HG02678 (cell line): ENCODE results near the gene ENO2.

Experiments
- ATAC-seq: cut with Tn5 transposase; IDR thresholded peaks from one replicate; pipeline ENCODE4 v1.9.1; 2021; ENCODE audit warnings: mild to moderate bottlenecking, moderate library complexity; ENCODE audit not compliant: unreplicated experiment

ENO2 gene

DNA sequence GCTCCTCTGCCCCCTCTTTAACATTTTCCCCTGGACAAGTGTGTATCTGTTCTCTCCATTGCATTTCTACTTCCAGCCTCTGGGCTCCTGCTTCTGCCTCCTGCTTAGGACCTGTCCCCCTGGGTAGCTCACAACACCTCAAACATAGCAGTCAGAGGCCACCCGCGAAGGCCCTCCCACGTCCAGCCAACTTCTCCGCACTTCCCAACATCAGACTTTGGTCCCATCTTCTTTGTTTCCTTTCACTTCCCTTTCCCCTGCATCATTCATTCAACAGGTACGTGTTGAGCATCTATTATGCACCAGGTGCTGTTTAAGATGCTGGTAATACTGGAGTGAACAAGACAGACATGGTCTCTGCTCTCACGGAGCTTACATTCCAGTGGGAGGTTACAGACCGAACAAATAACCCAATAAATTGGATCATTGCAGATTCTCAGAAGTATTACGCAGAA, 32.6 kb downstream of the ENO2 start:
- ATAC-seq = no peak

- no peak for ATAC-seq
Observed at GRCh38 chr12:6947615-6948014, 33.2 kb downstream of the ENO2 start.

DNA sequence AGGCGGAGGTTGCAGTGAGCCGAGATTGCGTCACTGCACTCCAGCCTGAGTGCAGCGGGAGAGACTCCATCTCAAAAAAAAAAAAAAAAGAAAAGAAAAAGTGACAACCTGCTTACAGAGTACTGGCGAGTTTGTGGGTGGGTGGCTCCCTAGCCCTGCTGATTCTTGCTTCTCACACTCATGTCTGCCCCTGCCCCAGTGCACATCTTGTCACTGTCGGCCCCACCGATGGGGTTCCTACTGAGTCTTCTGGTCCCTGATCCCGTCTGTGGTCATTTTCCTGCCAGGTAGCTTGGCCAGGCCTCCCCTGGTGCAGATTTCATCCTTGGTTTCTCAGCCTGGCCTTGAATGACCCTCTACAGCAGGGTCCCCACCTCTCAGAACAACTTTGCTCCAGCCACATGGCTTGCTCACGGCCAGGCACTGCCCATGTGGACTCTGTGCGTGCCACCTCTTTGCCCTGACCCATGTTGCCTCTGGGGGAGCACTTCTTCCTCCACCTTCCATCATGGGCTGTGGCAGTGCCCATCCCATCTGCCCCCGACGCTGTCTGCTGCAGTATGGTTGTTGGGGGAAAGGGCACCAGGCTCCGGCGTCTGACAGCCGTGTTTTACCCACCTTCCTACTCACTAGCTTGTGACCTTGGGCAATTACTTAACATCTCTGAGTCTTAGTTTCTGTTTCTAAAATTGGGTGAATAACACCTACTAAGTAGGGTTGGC, 34.7 kb downstream of the ENO2 start:
- no peak for ATAC-seq

GRCh38 chr12:6950401-6950801, 36.0 kb downstream of the ENO2 start:
- no peak for ATAC-seq

DNA sequence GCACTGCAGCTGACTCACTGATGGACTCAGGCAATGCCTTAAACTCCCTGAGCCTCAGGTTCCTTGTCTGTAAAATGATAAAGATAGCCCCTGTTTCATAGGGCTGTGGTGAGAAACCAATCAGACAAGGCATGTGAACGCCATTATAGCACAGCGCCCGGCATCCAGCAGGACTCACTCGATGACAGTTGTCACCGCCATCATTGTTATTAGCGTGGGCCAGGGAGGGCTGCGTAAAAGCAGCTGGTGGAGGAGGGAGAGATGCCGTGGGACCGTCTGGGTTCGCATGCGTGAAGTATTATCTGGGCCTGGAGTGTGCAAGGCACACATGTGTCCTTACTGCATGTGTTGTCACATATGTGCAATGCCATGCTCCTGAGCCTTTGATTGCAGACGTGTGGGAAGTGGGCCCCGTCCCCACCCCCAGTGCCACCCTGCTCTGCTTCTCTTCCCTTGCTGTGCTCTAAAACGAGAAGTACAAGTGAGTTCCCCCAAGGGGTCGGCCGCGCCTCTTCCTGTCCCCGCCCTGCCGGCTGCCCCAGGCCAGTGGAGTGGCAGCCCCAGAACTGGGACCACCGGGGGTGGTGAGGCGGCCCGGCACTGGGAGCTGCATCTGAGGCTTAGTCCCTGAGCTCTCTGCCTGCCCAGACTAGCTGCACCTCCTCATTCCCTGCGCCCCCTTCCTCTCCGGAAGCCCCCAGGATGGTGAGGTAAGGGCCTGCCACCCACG, 36.6 kb downstream of the ENO2 start, which contains the start of gene PTPN6:
Gene PTPN6 (plus strand): TSS at position 546 of the 730 bp plus-strand sequence. CDS start 157 bp downstream, at position 703.
- ATAC-seq = peak; percentile 27

DNA sequence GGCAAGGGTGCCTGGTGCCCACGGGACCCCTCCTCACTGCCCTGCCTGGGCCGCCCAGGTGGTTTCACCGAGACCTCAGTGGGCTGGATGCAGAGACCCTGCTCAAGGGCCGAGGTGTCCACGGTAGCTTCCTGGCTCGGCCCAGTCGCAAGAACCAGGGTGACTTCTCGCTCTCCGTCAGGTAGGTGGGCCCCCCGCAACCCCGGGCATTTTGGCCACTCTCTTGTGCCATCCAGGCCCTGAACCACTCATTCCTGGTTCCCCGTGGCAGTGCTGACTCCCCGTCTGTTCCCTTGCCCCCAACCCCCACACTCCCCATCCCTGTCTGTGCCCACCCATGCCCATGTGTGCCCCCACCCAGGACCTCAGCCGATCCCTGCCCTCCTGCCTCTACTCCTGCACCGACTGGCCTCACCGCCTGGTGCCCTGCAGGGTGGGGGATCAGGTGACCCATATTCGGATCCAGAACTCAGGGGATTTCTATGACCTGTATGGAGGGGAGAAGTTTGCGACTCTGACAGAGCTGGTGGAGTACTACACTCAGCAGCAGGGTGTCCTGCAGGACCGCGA, 37.3 kb downstream of the ENO2 start:
- no peak for ATAC-seq

- ATAC-seq = no peak
Observed at GRCh38 chr12:6952121-6952862, 37.9 kb downstream of the ENO2 start.

- no peak for ATAC-seq
Observed at GRCh38 chr12:6952863-6953441, 38.6 kb downstream of the ENO2 start.

DNA sequence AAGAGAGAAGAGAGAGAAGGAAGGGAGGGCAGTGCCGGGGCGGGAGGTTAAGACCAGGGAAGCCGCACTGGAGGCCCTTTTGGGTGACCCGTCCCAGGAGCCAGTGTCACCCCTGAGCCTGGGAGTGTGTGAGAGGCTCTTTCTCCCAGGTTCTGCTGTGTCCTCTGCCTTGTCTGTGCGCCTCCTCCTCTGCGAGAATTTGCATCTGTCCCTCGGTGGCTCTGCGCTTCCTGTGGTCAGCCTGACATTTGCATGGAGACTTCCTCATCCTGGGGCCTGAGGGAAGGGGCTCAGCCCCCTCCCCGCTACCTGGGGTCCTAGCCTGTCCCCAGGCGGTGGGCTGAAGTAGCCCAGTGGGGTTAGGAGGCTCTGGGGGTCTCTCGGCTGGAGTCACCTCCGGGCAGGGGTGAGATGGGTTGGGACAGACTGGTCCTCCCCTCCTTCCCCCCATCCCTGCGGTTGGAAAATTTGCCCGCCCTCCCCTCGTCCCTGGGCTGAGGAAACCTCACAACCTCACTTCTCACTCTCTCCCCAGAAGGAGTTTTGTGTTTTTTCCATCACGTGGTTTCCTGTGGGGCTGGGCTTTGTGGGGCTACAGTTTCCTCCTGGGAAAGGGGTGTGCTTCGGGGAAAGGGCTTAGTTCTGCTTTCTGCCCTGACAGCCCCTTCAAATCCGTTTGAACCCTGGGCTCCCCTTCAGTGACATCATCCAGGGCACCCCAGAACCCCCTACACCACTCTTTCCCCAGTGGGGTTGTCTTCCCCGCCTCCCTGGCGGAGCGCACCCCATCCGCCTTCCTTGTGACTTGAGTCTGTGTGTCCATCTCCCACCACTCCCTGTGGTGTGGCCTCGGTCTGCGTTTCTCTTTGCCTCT, 39.3 kb downstream of the ENO2 start:
- peak; percentile 50 for ATAC-seq

GRCh38 chr12:6954316-6955107, 40.1 kb downstream of the ENO2 start:
- ATAC-seq = no peak

GRCh38 chr12:6955108-6956020, 41.0 kb downstream of the ENO2 start:
- ATAC-seq = no peak

GRCh38 chr12:6956021-6956727, 41.8 kb downstream of the ENO2 start:
- no peak for ATAC-seq

- no peak for ATAC-seq
Observed at GRCh38 chr12:6957151-6957701, 42.8 kb downstream of the ENO2 start.

DNA sequence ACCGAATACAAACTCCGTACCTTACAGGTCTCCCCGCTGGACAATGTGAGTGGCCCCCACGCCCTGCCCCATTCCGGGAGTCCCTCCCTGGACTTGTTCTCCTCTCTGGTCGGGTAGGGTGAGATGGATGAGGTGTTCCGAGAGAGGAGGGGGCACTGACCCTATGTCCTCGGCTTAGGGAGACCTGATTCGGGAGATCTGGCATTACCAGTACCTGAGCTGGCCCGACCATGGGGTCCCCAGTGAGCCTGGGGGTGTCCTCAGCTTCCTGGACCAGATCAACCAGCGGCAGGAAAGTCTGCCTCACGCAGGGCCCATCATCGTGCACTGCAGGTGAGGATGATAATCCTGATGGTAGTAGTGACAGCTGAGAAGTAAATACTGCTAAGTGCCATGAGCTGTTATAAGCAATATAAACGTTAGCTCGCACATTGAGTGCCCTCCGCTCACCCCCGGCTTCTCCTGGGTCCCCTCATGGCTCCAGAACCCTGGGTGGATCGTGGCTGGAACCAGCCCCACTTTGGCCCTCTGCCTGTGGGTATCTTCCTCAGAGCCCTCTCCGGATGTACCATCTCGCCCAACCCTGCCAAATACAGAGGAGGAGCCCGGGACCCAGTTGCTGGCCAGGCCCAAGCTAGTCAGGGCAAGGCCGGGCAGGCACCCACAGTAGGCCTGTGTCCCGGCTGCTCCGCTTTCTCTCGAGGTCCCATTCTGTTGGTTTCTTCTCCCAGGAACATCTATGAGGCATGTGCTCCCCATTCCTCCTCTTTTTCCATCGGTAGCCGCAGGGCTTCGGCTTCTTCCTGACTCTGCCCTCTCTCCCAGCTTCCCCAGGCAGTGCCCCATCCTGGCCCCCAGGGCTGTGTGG, 43.6 kb downstream of the ENO2 start:
- no peak for ATAC-seq

GRCh38 chr12:6958609-6959057, 44.3 kb downstream of the ENO2 start:
- ATAC-seq = no peak
